ENCODE measurements around the gene GYPB.
"Not testable (repeated sequence)": the region's sequence is repeated elsewhere in the genome, so short reads cannot be mapped to it uniquely, and the experiment has no call there.

The GYPB gene

GRCh38 chr4:144019277-144019676 lies at the start of gene GYPB:
Gene GYPB, minus strand, starts transcription at chr4:144019380. Its CDS starts 93 bp downstream, at chr4:144019287.
- DNase-seq, result not testable (repeated sequence)

GRCh38 chr4:144061556-144061955 lies 42.4 kb upstream of the GYPB start:
- DNase-seq, result not testable (repeated sequence)

- DNase-seq, result not testable (repeated sequence)
These were observed 41.2 kb upstream of the GYPB start for GRCh38 chr4:144060234-144060859.

- no peak for DNase-seq
These were observed 37.6 kb upstream of the GYPB start for GRCh38 chr4:144056800-144057199.

GRCh38 chr4:144055336-144055735 lies 36.2 kb upstream of the GYPB start:
- DNase-seq, result not testable (repeated sequence)

- not testable (repeated sequence) for DNase-seq
These were observed 32.3 kb upstream of the GYPB start for GRCh38 chr4:144051494-144051893.

- not testable (repeated sequence) for DNase-seq
These were observed 31.5 kb upstream of the GYPB start for GRCh38 chr4:144050631-144051030.

- not testable (repeated sequence) for DNase-seq
These were observed 30.6 kb upstream of the GYPB start for GRCh38 chr4:144049495-144050424.

- not testable (repeated sequence) for DNase-seq
These were observed 25.8 kb upstream of the GYPB start for GRCh38 chr4:144044936-144045335.

- DNase-seq, result not testable (repeated sequence)
These were observed 13.4 kb upstream of the GYPB start for GRCh38 chr4:144032580-144032979.

- not testable (repeated sequence) for DNase-seq
These were observed 12.7 kb upstream of the GYPB start for GRCh38 chr4:144031875-144032274.

GRCh38 chr4:144031369-144031768 lies 12.2 kb upstream of the GYPB start:
- DNase-seq, result not testable (repeated sequence)

GRCh38 chr4:144030708-144031107 lies 11.5 kb upstream of the GYPB start:
- not testable (repeated sequence) for DNase-seq

GRCh38 chr4:144026682-144027081 lies 7.5 kb upstream of the GYPB start:
- not testable (repeated sequence) for DNase-seq

GRCh38 chr4:144024399-144025053 lies 5.3 kb upstream of the GYPB start:
- DNase-seq, result not testable (repeated sequence)

- DNase-seq, result not testable (repeated sequence)
These were observed 3.7 kb upstream of the GYPB start for GRCh38 chr4:144022772-144023400.

GRCh38 chr4:144021336-144021990 lies 2.3 kb upstream of the GYPB start:
- DNase-seq, result not testable (repeated sequence)

- DNase-seq, result not testable (repeated sequence)
These were observed 768 bp downstream of the GYPB start for GRCh38 chr4:144018223-144019000.

GRCh38 chr4:144017271-144017670 lies 1.9 kb downstream of the GYPB start:
- DNase-seq, result not testable (repeated sequence)

- not testable (repeated sequence) for DNase-seq
These were observed 3.0 kb downstream of the GYPB start for GRCh38 chr4:144016057-144016605.

GRCh38 chr4:144014808-144015207 lies 4.4 kb downstream of the GYPB start:
- no peak for DNase-seq

Measured in stimulated activated CD4-positive, alpha-beta T cell treated with anti-CD3 and anti-CD28 coated beads, Interleukin-15, amount 100 ng/mL, for 24 hours (primary cell).